Medulla oblongata (tissue), 1 donor: Measurements from ENCODE around the gene HIVEP3.

ENCODE experiments used
- DNase-seq: peaks from one replicate; pipeline ENCODE4 v3.0.0-alpha.2; 2015; ENCODE audit errors: extremely low spot score

HIVEP3 gene

GRCh38 chr1:41848216-41848952 is 70.3 kb downstream of the HIVEP3 start:
- no peak for DNase-seq

GRCh38 chr1:41847733-41848132 is 71.0 kb downstream of the HIVEP3 start:
- no peak for DNase-seq

GRCh38 chr1:41846625-41847405 is 71.9 kb downstream of the HIVEP3 start:
- DNase-seq, result no peak

GRCh38 chr1:41844781-41845272 is 73.9 kb downstream of the HIVEP3 start:
- no peak for DNase-seq

- no peak for DNase-seq
Measured at GRCh38 chr1:41844255-41844654, 74.5 kb downstream of the HIVEP3 start.

DNA sequence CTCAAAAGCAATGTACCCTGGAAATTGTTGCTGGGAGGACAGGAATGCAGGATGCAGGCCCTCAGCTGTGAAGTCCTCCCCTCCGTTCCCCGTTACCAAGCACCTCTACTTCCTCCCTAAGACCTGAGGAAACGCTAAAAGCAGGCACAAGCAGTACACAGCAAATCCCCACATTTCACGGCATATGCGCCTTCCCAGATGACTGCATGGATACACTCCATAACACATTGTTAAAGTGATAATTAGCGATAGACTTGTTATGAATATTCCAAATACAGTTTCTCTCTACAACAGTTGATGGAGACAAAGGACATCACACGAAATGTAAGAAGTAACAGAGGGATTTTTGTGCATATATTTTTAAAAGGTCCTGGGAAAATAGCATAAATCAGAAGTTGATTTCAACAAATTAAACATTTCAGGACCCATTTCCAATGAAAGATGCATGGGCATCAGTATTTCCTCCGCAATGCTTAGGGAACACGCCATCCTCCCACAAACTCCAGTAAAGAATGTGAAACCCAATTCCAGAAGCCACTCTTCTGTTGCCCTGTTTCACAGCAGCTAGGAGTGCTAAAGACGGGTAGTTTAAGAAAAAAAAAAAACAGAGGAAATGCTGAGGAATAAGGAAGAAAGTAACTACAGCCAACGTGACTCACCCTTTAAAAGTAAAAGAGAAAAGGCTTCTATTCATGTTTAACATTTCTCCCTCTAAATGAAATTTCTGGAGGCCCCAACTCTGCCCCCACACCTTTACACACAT is 75.5 kb downstream of the HIVEP3 start:
- DNase-seq, result no peak

DNA sequence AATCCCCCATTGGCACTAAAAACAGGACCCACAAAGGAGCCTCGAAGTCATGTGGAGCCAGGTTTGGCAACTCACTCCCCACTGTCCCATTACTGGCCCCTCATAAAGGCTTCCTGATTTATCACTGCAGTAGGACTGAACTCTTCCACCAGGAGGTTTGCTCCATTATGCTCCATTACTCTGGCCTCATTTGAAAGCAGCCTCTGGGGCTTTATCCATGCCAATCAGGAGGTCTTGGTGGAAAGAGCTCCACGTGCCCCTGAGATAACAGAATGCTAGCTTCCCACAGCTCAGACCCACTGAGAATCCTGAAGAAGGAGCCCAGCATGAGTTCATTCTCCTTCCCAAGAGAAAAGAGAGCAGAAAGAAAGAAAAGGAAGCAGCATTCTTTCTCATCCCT is 76.4 kb downstream of the HIVEP3 start:
- DNase-seq, result no peak

DNA sequence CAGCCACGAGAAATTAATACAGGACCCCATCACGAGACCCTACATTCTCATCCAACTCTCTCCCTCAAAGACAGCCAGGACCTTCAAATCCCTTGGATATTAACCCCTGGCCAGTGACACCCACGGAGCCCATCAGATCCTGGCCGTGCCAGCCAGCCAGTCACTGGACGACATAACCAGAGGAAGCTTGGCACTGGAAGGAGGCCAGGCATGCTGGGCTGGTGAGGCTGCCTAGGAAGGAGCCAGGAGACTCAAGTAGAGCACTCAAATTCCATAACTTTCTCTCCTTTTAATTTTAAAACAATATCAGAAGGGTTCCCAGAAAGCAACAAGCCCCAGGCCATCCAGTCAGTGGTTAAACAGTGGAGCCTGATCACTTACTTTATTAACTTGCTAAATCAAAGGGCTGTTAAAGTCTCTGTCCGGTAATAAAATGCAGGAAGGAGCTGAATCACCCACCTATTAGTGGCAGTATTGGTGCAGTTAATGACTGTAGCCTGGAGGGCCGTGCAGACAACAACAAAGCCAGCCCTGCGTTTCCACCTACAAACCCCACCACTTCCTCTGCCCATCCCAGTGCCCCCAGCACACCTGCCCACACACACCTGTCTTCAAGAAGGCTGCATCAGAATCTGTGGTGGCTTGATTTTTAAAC is 78.0 kb downstream of the HIVEP3 start:
- no peak for DNase-seq

GRCh38 chr1:41838266-41838665 is 80.5 kb downstream of the HIVEP3 start:
- no peak for DNase-seq

GRCh38 chr1:41837691-41838090 is 81.0 kb downstream of the HIVEP3 start:
- no peak for DNase-seq

DNA sequence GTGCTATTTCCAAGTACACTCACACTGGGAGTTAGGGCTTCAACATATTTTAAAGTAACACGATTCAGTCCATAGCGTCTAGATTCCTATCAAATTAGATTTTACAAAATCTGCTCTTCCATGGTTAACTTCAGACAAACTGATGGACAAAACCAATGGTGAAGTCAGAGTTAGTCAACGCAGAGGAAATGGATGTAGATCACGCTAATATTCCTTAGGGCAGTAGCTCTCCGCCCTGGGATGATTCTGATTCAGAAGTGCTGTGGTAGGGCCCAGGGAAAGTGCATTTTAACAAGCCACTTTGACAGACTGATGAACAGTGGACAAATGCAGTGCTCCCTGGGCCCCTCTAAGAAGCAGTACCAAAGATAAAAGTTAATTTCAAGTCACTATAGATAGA is 83.2 kb downstream of the HIVEP3 start:
- DNase-seq, result no peak

- no peak for DNase-seq
Measured at GRCh38 chr1:41833519-41834000, 85.2 kb downstream of the HIVEP3 start.

DNA sequence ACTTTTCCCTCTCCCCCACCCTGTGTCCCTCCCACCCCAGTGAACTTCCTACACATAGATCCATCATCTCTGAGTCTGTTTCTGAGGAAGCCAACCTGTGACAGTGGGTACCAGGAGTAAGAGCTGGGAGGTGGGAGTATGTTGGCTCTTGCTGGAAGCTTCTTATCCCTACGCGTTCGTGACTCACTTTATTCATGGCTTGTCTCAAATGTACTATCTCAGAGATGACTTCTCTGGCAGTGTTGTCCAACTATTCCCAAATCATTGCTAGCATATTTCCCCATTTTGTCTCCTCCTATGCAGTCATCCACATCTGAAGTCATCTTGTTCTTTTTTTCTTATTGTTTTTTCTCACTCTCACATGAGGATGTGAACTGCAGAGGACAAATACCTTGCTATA is 88.0 kb downstream of the HIVEP3 start:
- DNase-seq, result no peak

DNA sequence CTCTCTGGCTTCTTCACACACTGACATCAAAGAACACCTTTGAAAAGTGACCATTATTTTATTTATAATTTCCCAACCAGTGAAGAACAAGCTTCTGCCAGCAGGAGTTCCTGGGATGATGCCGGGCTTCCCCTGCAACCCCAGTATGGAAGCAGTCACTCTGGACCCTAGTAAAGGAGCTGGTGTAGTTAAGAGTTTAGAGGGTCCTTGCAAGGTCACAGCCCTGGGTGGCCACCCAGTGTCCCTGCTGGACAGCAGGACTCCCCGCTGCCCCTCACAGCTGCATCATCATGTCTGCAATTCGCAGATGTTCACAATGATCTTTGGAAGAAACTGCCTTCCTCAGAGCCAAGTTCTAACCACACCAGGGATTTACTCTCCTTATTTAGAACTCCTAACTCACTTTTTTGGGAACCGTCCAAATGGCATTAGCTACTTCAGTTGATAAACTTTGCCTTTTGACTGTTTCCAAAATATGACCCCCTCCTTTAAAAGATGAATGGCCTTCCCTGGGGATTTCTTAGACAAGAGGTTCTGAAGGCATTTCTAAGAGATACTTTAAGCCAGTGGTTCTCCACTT is 90.6 kb downstream of the HIVEP3 start:
- DNase-seq, result no peak

- no peak for DNase-seq
Measured at GRCh38 chr1:41823471-41823870, 95.3 kb downstream of the HIVEP3 start.

DNA sequence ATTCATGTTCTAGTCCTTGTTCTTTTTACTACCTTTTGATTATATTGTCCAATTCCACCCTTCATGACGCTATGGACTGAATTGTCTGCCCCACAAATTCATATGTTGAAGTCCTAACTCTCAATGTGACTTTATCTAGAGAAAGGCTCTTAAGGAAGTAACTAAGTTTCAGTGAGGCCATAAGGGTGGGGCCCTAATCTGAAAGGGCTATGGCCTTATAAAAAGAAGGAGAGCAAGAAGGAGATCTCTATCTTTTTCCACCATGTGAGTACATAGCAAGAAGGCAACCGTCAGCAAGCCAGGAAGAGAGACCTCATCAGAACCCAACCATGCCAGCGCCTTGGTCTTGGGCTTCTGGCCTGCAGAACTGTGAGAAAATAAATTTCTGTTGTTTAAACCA is 95.9 kb downstream of the HIVEP3 start:
- DNase-seq, result no peak

DNA sequence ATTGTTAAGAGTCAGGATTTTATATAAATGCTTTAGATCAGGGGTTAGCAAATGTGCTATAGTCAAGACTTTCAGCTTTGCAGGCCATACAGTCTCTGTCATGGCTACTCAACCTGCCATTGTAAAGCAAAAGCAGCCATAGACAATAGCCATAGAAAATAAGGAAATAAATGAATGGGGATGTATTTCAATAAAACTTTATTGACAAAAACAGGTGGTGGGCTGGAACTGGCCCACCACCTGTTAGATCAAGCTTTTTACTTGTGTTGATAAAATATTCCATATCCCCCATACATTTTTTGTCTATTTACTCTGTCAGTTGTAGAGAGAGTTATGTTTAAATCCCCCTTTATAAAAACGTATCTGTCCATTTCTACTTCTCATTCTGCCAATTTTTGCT is 98.9 kb downstream of the HIVEP3 start:
- DNase-seq, result no peak

GRCh38 chr1:41819069-41819468 is 99.7 kb downstream of the HIVEP3 start:
- no peak for DNase-seq

GRCh38 chr1:41816061-41816460 is 102.7 kb downstream of the HIVEP3 start:
- no peak for DNase-seq

DNA sequence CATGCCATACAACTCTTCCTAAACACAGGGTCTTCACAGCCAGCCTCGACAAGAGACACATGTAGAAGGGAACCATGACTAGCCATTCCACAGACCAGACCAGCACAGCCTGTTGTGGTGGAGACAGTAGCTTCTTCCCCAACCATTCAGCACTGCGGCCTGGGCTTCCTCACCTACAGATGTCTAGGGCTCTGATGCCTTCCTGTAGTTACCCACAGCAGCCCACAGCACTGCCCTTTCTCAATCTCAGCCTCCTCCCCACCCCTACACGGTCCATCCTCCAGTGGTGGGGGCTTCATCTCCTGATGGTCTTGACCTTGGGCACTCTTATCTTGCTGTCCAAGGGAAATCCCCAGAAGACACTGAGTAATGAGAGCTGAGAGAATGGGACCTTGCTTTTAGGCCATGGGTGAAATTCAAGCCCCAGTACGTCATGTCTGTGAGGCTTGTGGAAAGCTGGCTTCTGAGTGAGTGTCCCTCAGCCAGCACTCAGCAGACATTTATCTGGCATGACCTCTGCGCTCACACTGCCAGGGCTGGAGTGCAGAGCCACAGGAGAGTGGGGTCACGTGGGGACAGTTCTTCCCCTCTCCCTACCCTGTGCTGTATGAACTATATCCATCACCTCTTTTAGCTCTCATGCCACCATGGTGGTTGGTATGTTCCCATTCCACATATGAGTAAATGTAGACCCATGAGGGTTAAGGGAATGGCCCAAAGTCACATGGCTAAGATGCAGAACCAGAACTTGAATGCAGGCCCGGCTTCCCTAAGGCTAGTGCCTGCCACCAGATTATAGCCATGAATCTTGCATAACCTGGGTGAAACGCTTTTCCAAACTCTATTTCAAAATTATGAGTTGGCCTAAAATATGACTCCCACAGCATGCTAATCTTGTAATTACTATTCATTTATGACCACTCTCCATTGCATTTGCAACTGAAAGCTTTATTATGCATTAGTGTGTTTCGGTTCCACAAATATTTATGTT is 104.7 kb downstream of the HIVEP3 start:
- no peak for DNase-seq
